Pons (tissue), 1 donor: Measurements from ENCODE around the gene ARID2.

Source experiments
- DNase-seq: peaks from one replicate; pipeline ENCODE4 v3.0.0-alpha.2; 2016; ENCODE audit warnings: low spot score

The ARID2 gene

DNA sequence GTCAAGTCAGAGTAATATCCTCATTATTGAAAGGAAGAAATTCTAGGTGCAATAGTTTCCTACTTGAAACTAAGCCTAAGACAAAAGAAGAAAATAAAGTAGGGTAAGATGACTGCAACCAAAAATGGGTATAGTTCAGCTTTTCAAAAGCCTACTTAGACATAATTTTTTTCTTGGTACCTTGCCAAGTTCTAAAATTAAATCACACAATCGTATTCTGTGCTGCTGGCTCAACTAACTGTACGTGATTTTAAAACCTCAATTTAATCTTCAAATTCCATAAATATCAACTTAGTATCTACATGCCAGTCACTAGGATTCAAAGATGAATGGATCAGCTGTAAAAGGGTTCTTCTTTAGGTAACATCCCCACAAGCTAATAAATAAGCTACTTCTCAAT lies 204.0 kb downstream of the ARID2 start:
- DNase-seq = no peak

DNA sequence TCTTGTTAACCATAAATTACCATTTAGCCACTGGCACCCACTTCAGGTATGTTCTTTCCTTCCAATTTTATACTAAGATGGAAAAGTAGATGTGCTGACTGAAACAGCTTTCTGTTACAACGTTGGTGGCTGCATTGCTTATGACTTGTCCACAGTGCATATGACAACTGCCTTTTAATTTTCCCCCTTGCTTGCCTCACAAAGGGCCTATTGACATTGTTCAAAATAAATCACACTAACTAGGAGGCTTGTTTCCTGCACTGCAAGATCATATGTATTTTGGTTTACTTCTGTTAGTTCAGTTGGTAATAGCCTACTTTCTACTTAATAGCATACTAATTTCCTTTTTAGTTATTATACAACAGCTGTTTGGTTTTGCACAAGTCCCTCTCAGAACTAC lies 205.4 kb downstream of the ARID2 start:
- peak; percentile 76 for DNase-seq

- DNase-seq = no peak
Measured at GRCh38 chr12:45938566-45938965, 209.1 kb downstream of the ARID2 start.

GRCh38 chr12:45939759-45940158 lies 210.3 kb downstream of the ARID2 start:
- no peak for DNase-seq

GRCh38 chr12:45944771-45945170 lies 215.3 kb downstream of the ARID2 start:
- DNase-seq = no peak

GRCh38 chr12:45946435-45946834 lies 216.9 kb downstream of the ARID2 start:
- DNase-seq = no peak

GRCh38 chr12:45948546-45948945 lies 219.0 kb downstream of the ARID2 start:
- no peak for DNase-seq
